ENCODE data around the gene NRL. TPM values are rescaled to one million over a fixed set of nuclear protein-coding genes. Genes with fewer than 3 reads are reported as not detected.

The NRL gene
- total and polyA plus RNA-seq, 4 donors, result 1.5 to 3.2 (median 2.8) TPM

- WGBS, result 55% methylated on average over 3 of the region's 3 CpGs
- DNase-seq (ENCODE audit: low spot score), result no peak
- Histone ChIP-seq H3K4me3 (ENCODE audit: low read depth in 1 of 3, low read length in 3 of 3) (no peak overlapping the region), H3K9me3 (ENCODE audit: control insufficient read depth in 4 of 4, low read length in 3 of 4) (no peaks in the 10 kb centered on the region), H3K4me1 (ENCODE audit: control insufficient read depth in 4 of 4, insufficient read depth in 4 of 4, low read length in 3 of 4) (peaks cover 2 to 24% (median 20%) of the 10 kb centered on the region in 4 donors), H3K27ac (ENCODE audit: low read depth in 1 of 2, low read length in 2 of 2) (no peak overlapping the region), H3K9ac (ENCODE audit: low read depth in 1 of 2, low read length in 2 of 2) (no peak overlapping the region), H3K36me3 (ENCODE audit: control insufficient read depth in 4 of 4, insufficient read depth in 3 of 4, low read depth in 1 of 4, low read length in 3 of 4) (no peaks in the 10 kb centered on the region), H3K27me3 (ENCODE audit: control insufficient read depth in 4 of 4, insufficient read depth in 4 of 4, low read length in 3 of 4) (no peaks in the 10 kb centered on the region)
- TF ChIP-seq NR2F2 (IDR thresholded peaks at IDR 0.05) (peak; percentile 57), RAD21 (IDR thresholded peaks at IDR 0.05) (no peak), HNF4G (IDR thresholded peaks at IDR 0.05) (peak; percentile 49), HNF4A (conservative IDR thresholded peaks at IDR 0.05) (peak; percentile 81 to 91), MAX (IDR thresholded peaks at IDR 0.05) (no peak), ATF3 (IDR thresholded peaks at IDR 0.05) (no peak), REST (IDR thresholded peaks at IDR 0.05) (no peak), GABPA (IDR thresholded peaks at IDR 0.05 in 1 of 2, conservative IDR thresholded peaks at IDR 0.05 in 1 of 2) (no peak), TAF1 (conservative IDR thresholded peaks at IDR 0.05) (no peak), FOXA2 (IDR thresholded peaks at IDR 0.05) (no peak), CTCF (IDR thresholded peaks at IDR 0.05; ENCODE audit: low read depth, low read length, missing input control) (no peak), JUND (IDR thresholded peaks at IDR 0.05) (no peak), ZBTB33 (IDR thresholded peaks at IDR 0.05) (no peak), RXRA (IDR thresholded peaks at IDR 0.05) (peak in 1 of 2 donors; percentile 42), FOXA1 (IDR thresholded peaks at IDR 0.05) (no peak), YY1 (IDR thresholded peaks at IDR 0.05) (no peak), SP1 (IDR thresholded peaks at IDR 0.05) (peak; percentile 15), EGR1 (IDR thresholded peaks at IDR 0.05; ENCODE audit: low read depth in 2 of 2) (no peak)
Measured at GRCh38 chr14:24083462-24083861, 31.3 kb downstream of the NRL start.
